HUES6 (cell line): Measurements from ENCODE around the gene METRNL.
A peak's percentile ranks its signal among the peaks of the same experiment; 100 is the strongest.
"Not testable (repeated sequence)": the region's sequence is repeated elsewhere in the genome, so short reads cannot be mapped to it uniquely, and the experiment has no call there.

Experiments
- H3K27ac ChIP-seq: 2 replicates; pipeline ENCODE4 v1.7.0; 2013; ENCODE audit warnings: low read depth, mild to moderate bottlenecking, low read length, inconsistent platforms
- H3K27me3 ChIP-seq: 2 replicates; pipeline ENCODE4 v1.6.1; 2013; ENCODE audit warnings: low read length; ENCODE audit not compliant: control insufficient read depth, insufficient read depth
- H3K36me3 ChIP-seq: 2 replicates; pipeline ENCODE4 v1.6.1; 2013; ENCODE audit warnings: low read length; ENCODE audit not compliant: control insufficient read depth, insufficient read depth
- H3K4me1 ChIP-seq: 2 replicates; pipeline ENCODE4 v1.6.1; 2013; ENCODE audit warnings: low read length; ENCODE audit not compliant: control insufficient read depth, insufficient read depth
- H3K4me3 ChIP-seq: 2 replicates; pipeline ENCODE4 v1.5.1; 2013; ENCODE audit warnings: low read depth, low read length
- H3K9ac ChIP-seq: one replicate; pipeline ENCODE4 v1.6.1; 2013; ENCODE audit warnings: mild to moderate bottlenecking, low read length
- H3K9me3 ChIP-seq: 2 replicates; pipeline ENCODE4 v1.6.1; 2013; ENCODE audit warnings: low read depth, low read length; ENCODE audit not compliant: control insufficient read depth, insufficient read depth

The METRNL gene

DNA sequence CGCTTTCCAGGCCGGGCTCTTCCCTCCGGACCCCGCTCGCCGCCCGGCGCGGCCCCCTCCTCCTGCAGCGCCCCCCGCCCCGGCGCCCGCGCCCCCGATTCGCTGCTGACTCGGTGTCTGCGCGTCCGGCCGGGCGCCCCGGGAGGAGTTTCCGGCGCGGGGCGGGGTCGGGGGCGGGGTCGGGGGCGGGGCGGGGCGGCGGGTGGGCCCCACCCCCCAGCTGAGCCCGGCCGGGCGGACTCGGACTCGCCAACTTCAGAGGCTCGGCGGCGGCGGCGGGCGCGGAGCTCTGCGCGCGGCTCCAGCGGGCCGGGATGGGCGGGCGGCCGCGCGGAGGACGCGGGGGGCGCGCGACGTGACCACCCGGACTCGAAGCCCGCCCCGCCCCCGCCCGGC lies at the start of gene METRNL:
Gene METRNL (plus strand): TSS at position 258 of the 396 bp plus-strand sequence. CDS start 207 bp downstream, outside the sequence.
- Histone ChIP-seq H3K4me1 (peaks cover 26% of the 10 kb centered on the region), H3K36me3 (no peaks in the 10 kb centered on the region), H3K9me3 (no peaks in the 10 kb centered on the region), H3K27me3 (peaks cover 58% of the 10 kb centered on the region), H3K4me3 (peak within 1 kb of the TSS; percentile 60), H3K27ac (no peak within 1 kb of the TSS), H3K9ac (no peak within 1 kb of the TSS)

- Histone ChIP-seq H3K9me3 (peaks cover 14% of the 10 kb centered on the region), H3K4me1 (no peaks in the 10 kb centered on the region), H3K27me3 (no peaks in the 10 kb centered on the region), H3K4me3 (no peak overlapping the region), H3K9ac (no peak overlapping the region), H3K27ac (no peak overlapping the region), H3K36me3 (peaks cover 14% of the 10 kb centered on the region)
Observed at GRCh38 chr17:83030432-83030831, 49.0 kb upstream of the METRNL start.

GRCh38 chr17:83031321-83031945 lies 48.0 kb upstream of the METRNL start:
- Histone ChIP-seq H3K4me1 (no peaks in the 10 kb centered on the region), H3K27ac (no peak overlapping the region), H3K27me3 (no peaks in the 10 kb centered on the region), H3K9me3 (peaks cover 14% of the 10 kb centered on the region), H3K9ac (no peak overlapping the region), H3K36me3 (peaks cover 14% of the 10 kb centered on the region), H3K4me3 (no peak overlapping the region)

GRCh38 chr17:83031946-83032451 lies 47.4 kb upstream of the METRNL start:
- H3K9ac ChIP-seq, H3K4me1 ChIP-seq, H3K27ac ChIP-seq, H3K4me3 ChIP-seq, H3K27me3 ChIP-seq: not testable (repeated sequence)
- Histone ChIP-seq H3K36me3 (peaks cover 14% of the 10 kb centered on the region), H3K9me3 (peaks cover 14% of the 10 kb centered on the region)

DNA sequence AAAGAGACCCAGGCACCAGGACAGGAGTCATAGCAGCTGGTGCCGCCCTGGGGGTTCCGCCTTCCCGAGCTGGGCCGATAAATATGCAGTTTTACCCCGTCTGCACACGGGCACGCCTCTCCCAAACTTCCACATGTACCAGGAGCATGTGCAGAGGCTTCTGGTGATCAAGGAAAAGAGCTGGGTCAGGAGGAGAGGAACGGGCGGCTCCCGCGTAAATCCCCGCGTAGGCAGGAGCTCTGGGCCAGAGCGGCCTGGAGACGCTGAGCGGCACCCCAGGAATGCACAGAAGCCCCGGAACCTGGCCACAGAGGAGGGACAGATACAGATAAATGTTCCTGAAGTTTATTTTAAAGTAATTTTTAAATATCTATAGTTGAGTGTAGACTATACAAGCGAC lies 46.6 kb upstream of the METRNL start:
- Histone ChIP-seq H3K27ac (no peak overlapping the region), H3K9ac (no peak overlapping the region), H3K36me3 (peaks cover 14% of the 10 kb centered on the region), H3K27me3 (no peaks in the 10 kb centered on the region), H3K4me1 (no peaks in the 10 kb centered on the region), H3K9me3 (peaks cover 14% of the 10 kb centered on the region), H3K4me3 (no peak overlapping the region)

DNA sequence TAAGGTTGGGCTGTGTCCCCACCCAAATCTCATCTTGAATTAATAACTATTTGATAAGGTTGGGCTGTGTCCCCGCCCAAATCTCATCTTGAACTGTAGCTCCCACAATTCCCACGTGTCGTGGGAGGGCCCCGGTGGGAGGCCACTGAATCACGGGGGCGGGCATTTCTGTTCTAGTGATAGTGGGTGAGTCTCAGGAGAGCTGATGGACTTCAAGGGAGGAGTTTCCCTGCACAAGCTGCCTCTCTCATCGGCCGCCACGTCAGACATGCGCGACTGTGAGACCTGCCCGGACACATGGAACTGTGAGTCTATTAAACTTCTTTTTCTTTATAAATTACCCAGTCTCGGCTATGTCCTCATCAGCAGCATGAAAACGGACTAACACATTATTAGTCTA lies 44.9 kb upstream of the METRNL start:
- Histone ChIP-seq H3K4me1 (no peaks in the 10 kb centered on the region), H3K36me3 (peaks cover 8% of the 10 kb centered on the region), H3K27me3 (no peaks in the 10 kb centered on the region), H3K27ac (no peak overlapping the region), H3K4me3 (no peak overlapping the region), H3K9me3 (peaks cover 6% of the 10 kb centered on the region), H3K9ac (no peak overlapping the region)

DNA sequence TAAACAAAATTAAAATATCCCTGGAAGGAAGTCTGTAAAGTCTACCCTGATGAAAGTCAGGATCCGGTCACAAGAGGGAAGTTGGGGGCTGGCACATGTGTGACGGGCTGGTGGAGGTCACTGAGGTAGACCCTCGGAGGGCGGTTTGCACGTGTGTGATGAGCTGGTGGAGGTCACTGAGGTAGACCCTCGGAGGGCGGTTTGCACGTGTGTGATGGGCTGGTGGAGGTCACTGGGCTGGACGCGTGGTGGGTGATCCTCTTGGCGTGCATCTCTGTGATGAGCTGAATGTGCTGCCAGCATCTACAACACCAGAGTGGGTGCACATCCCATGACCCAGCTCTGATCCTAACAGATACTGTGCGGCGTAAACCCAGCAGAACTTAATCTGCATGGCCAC lies 43.7 kb upstream of the METRNL start:
- Histone ChIP-seq H3K27ac (no peak overlapping the region), H3K36me3 (peaks cover 14% of the 10 kb centered on the region), H3K27me3 (no peaks in the 10 kb centered on the region), H3K9me3 (peaks cover 10% of the 10 kb centered on the region), H3K9ac (no peak overlapping the region), H3K4me1 (no peaks in the 10 kb centered on the region), H3K4me3 (no peak overlapping the region)

- H3K4me1 ChIP-seq: no peaks in the 10 kb centered on the region
- no peak overlapping the region for H3K27ac ChIP-seq
- H3K27me3 ChIP-seq: no peaks in the 10 kb centered on the region
- peaks cover 14% of the 10 kb centered on the region for H3K36me3 ChIP-seq
- H3K9ac ChIP-seq: no peak overlapping the region
- peaks cover 13% of the 10 kb centered on the region for H3K9me3 ChIP-seq
- no peak overlapping the region for H3K4me3 ChIP-seq
Observed at GRCh38 chr17:83036193-83036592, 43.2 kb upstream of the METRNL start.

DNA sequence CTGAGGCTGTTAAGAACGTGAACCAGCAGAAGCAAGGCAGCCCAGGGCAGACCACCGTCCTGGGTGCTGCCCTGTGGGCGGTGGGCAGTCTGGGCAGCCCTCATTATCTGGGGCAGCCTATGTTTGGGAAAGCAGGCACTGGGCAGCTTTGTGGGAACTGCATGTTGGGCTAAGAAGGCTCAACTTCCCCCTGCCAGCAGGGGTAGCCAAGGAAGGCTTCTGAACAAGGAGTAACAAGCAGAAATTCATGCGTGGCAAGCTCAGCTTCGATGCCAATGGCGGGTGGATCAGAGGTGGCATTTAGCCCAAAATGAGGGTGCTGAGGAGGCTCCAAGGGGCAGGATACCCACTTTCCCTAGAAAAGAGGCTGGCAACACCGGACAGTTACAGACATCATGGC lies 42.7 kb upstream of the METRNL start:
- Histone ChIP-seq H3K9ac (no peak overlapping the region), H3K4me1 (no peaks in the 10 kb centered on the region), H3K4me3 (no peak overlapping the region), H3K27me3 (no peaks in the 10 kb centered on the region), H3K9me3 (peaks cover 17% of the 10 kb centered on the region), H3K27ac (no peak overlapping the region), H3K36me3 (peaks cover 10% of the 10 kb centered on the region)

- H3K9me3 ChIP-seq: peaks cover 23% of the 10 kb centered on the region
- no peak overlapping the region for H3K27ac ChIP-seq
- no peak overlapping the region for H3K4me3 ChIP-seq
- H3K4me1 ChIP-seq: no peaks in the 10 kb centered on the region
- no peaks in the 10 kb centered on the region for H3K27me3 ChIP-seq
- no peak overlapping the region for H3K9ac ChIP-seq
- H3K36me3 ChIP-seq: peaks cover 8% of the 10 kb centered on the region
Observed at GRCh38 chr17:83037084-83037873, 42.1 kb upstream of the METRNL start.

- Histone ChIP-seq H3K4me1 (no peaks in the 10 kb centered on the region), H3K27me3 (no peaks in the 10 kb centered on the region), H3K36me3 (peaks cover 8% of the 10 kb centered on the region), H3K9ac (no peak overlapping the region), H3K4me3 (no peak overlapping the region), H3K9me3 (peaks cover 29% of the 10 kb centered on the region), H3K27ac (no peak overlapping the region)
Observed at GRCh38 chr17:83037874-83038165, 41.6 kb upstream of the METRNL start.
